HepG2 (cell line): ENCODE results near the gene CDY1. TPM values are rescaled to one million over a fixed set of nuclear protein-coding genes. Genes with fewer than 3 reads are reported as not detected.
"Not testable (repeated sequence)": the region's sequence is repeated elsewhere in the genome, so short reads cannot be mapped to it uniquely, and the experiment has no call there.

Source experiments
- ATAC-seq: fragments of 200-7000 bp; cut with Tn5 transposase; 3 replicates; pipeline ENCODE4 v1.9.1; 2020; ENCODE audit warnings: mild to moderate bottlenecking, moderate library complexity
- Bru-seq: library from RNA; stranded (reverse); fragments of 400-500 nt; gene quantifications from one replicate; lab custom pipeline; 2021; lab: Mats Ljungman, UMichigan
- BruChase-seq, 2 experiments: library from RNA; stranded (reverse); fragments of 400-500 nt; gene quantifications; one replicate each; lab custom pipeline; 2021; lab: Mats Ljungman, UMichigan
- BruUV-seq: library from RNA; stranded (reverse); fragments of 400-500 nt; replicated peaks from 2 replicates; lab custom pipeline; 2021; lab: Mats Ljungman, UMichigan
- CTCF ChIA-PET: fragments of 300-600 bp; formaldehyde crosslinking; extraction: SDS; loops from one replicate; lab custom pipeline; 2021; ENCODE audit warnings: low total read pairs, inconsistent platforms, low intra/inter-chr PET ratio; lab: Yijun Ruan, JAX
- POLR2A ChIA-PET: fragments of 350-600 bp; sonication (Branson Sonifier 250); formaldehyde crosslinking; loops from one replicate; lab custom pipeline; 2020; ENCODE audit warnings: antibody characterized with exemption, inconsistent platforms; lab: Yijun Ruan, JAX
- DNase-seq: peaks from one replicate; pipeline ENCODE4 v3.0.0-alpha.2; 2015; ENCODE audit warnings: low spot score
- FAIRE-seq: peaks from 3 replicates; lab custom pipeline; 2011; peaks lifted over from hg19 to GRCh38; lab: Jason Lieb, UNC
- H2AFZ ChIP-seq: one replicate; pipeline ENCODE4 v1.6.1; 2011; ENCODE audit warnings: low read length, inconsistent platforms
- H3K27ac ChIP-seq: fragments of 300-600 bp; 3 replicates; pipeline ENCODE4 v1.8.0; 2011; ENCODE audit warnings: mixed run types, mild to moderate bottlenecking, mixed read lengths, low read length, inconsistent platforms; ENCODE audit not compliant: insufficient read depth; ENCODE audit errors: extremely low read length
- H3K27me3 ChIP-seq, 2 experiments: fragments of 200-600 bp in 1 of 2; 2 replicates in 1 of 2; 3 replicates in 1 of 2; pipeline versions ENCODE4 v1.6.0 to v1.8.0; 2011; ENCODE audit warnings: low read length in 2 of 2, mild to moderate bottlenecking in 2 of 2, moderate library complexity in 2 of 2, inconsistent platforms in 1 of 2; ENCODE audit not compliant: insufficient read depth in 2 of 2, control insufficient read depth in 1 of 2
- H3K36me3 ChIP-seq, 2 experiments: fragments of 200-600 bp in 1 of 2; replicated peaks in 1 of 2; 2 replicates in 1 of 2; 3 replicates in 1 of 2; pipeline versions ENCODE4 v1.5.1 to v1.8.0; 2011; ENCODE audit warnings: low read length in 2 of 2, inconsistent platforms in 1 of 2; ENCODE audit not compliant: insufficient read depth in 2 of 2, control insufficient read depth in 1 of 2
- H3K4me1 ChIP-seq: 2 replicates; pipeline ENCODE4 v1.5.1; 2012; ENCODE audit warnings: low read length, inconsistent platforms; ENCODE audit not compliant: insufficient read depth
- H3K4me2 ChIP-seq: 2 replicates; pipeline ENCODE4 v1.6.0; 2011; ENCODE audit warnings: low read depth, low read length, inconsistent platforms
- H3K4me3 ChIP-seq, 3 experiments: fragments of 200-600 bp in 1 of 3; sonication (generic), shearing (Covaris generic) in 1 of 3; replicated peaks in 1 of 3; 2 replicates each; pipeline ENCODE4 v1.5.1; 2011 to 2016; ENCODE audit warnings: low read length in 3 of 3, inconsistent platforms in 2 of 3, low read depth in 2 of 3, mild to moderate bottlenecking in 2 of 3, control low read depth in 1 of 3, mixed read lengths in 1 of 3; ENCODE audit not compliant: insufficient read depth in 1 of 3
- H3K79me2 ChIP-seq: one replicate; pipeline ENCODE4 v1.6.1; 2011; ENCODE audit warnings: low read length, inconsistent platforms; ENCODE audit not compliant: insufficient read depth
- H3K9ac ChIP-seq: 2 replicates; pipeline ENCODE4 v1.6.0; 2011; ENCODE audit warnings: mild to moderate bottlenecking, low read depth, low read length, inconsistent platforms; ENCODE audit not compliant: insufficient read depth
- H3K9me3 ChIP-seq: 2 replicates; pipeline ENCODE4 v1.5.1; 2012; ENCODE audit warnings: mild to moderate bottlenecking, low read length
- H4K20me1 ChIP-seq: 2 replicates; pipeline ENCODE4 v1.6.0; 2011; ENCODE audit warnings: inconsistent platforms, mild to moderate bottlenecking, low read length, moderate library complexity; ENCODE audit not compliant: insufficient read depth
- WGBS: methylation state at CpG from one replicate; pipeline ENCODE4 v1.1.6; 2017; ENCODE audit warnings: low lambda C conversion rate; 5-methylcytosine and 5-hydroxymethylcytosine counted together
- in situ Hi-C: cut with HindIII; loops from 2 replicates; pipeline ENCODE4 v1.10.0; 2017; ENCODE audit warnings: low pct_unique_long_range_greater_than_20kb; ENCODE audit not compliant: extremely low pct_ligation_motif_present
- intact Hi-C: fragments of 100-400 bp; cut with micrococcal nuclease; formaldehyde crosslinking; loops from one replicate; pipeline ENCODE4 v1.10.0; 2022; ENCODE audit not compliant: unreplicated experiment
- long read RNA-seq, 2 experiments: library from RNA in 1 of 2; library from polyadenylated mRNA in 1 of 2; stranded (forward) in 1 of 2; unstranded in 1 of 2; transcript quantifications; one replicate each; pipeline ENCODE4 v2.0.0, GENCODE V29; 2019 to 2022
- polyA minus RNA-seq, 3 experiments: library from RNA; depleted of rRNA, polyadenylated mRNA; stranded (reverse); fragments of >200 nt; gene quantifications; 2 replicates each; pipeline ENCODE4 v1.2.3, GENCODE V29; 2011; ENCODE audit warnings: low replicate concordance in 1 of 3
- polyA plus RNA-seq, 8 experiments: library from polyadenylated mRNA; depleted of rRNA in 3 of 8; stranded (reverse) in 7 of 8; unstranded in 1 of 8; fragments of >200 nt; fragmentation: Illumina TruSeq in 4 of 8; extraction: Trizol in 4 of 8; gene quantifications; 2 replicates each; pipeline versions ENCODE4 v1.2.1 to v1.2.3, GENCODE V29; 2011 to 2016; ENCODE audit warnings: low read depth in 4 of 8, missing spikeins in 1 of 8, mixed read lengths in 1 of 8; ENCODE audit not compliant: insufficient read depth in 1 of 8
- total RNA-seq, 5 experiments: library from RNA; depleted of rRNA; stranded (reverse); fragments of >200 nt; fragmentation: Illumina TruSeq; extraction: Trizol; gene quantifications; 2 replicates each; pipeline ENCODE4 v1.2.3, GENCODE V29; 2016; ENCODE audit warnings: low read depth in 1 of 5

Gene CDY1
- total RNA-seq (2016; rRNA removed; fragmentation: Illumina TruSeq; extraction: Trizol) (not detected in 2 replicates), polyA plus RNA-seq (2011; rRNA removed) (not detected in 2 replicates), polyA minus RNA-seq (2011; rRNA and poly(A)+ RNA removed; ENCODE audit: low replicate concordance) (not detected in 2 replicates), Bru-seq, nascent RNA (not detected), BruChase-seq, experiment 1, labeled RNA remaining after a 6-hour chase (not detected), BruChase-seq, experiment 2, labeled RNA remaining after a 2-hour chase (not detected)
- total RNA-seq (2016; cell fraction: cytosol; rRNA removed; fragmentation: Illumina TruSeq; extraction: Trizol; ENCODE audit: low read depth): not detected in 2 replicates
- not detected in 2 replicates for total RNA-seq (2016; cell fraction: insoluble cytoplasmic fraction; rRNA removed; fragmentation: Illumina TruSeq; extraction: Trizol)
- total RNA-seq (2016; cell fraction: membrane; rRNA removed; fragmentation: Illumina TruSeq; extraction: Trizol): not detected in 2 replicates
- total RNA-seq (2016; cell fraction: nucleus; rRNA removed; fragmentation: Illumina TruSeq; extraction: Trizol): not detected in 2 replicates
- polyA plus RNA-seq (2011; cell fraction: cytosol; rRNA removed): not detected in 2 replicates
- not detected in 2 replicates for polyA plus RNA-seq (2011; cell fraction: nucleus; rRNA removed)
- polyA plus RNA-seq (2012): not detected in 2 replicates
- polyA plus RNA-seq (2016; cell fraction: cytosol; fragmentation: Illumina TruSeq; extraction: Trizol; ENCODE audit: low read depth): not detected in 2 replicates
- not detected in 2 replicates for polyA plus RNA-seq (2016; cell fraction: insoluble cytoplasmic fraction; fragmentation: Illumina TruSeq; extraction: Trizol; ENCODE audit: low read depth)
- not detected in 2 replicates for polyA plus RNA-seq (2016; cell fraction: membrane; fragmentation: Illumina TruSeq; extraction: Trizol; ENCODE audit: low read depth)
- polyA plus RNA-seq (2016; cell fraction: nucleus; fragmentation: Illumina TruSeq; extraction: Trizol; ENCODE audit: insufficient read depth, low read depth): not detected in 2 replicates
- polyA minus RNA-seq (2011; cell fraction: cytosol; rRNA and poly(A)+ RNA removed): not detected in 2 replicates
- not detected in 2 replicates for polyA minus RNA-seq (2011; cell fraction: nucleus; rRNA and poly(A)+ RNA removed)
- long read RNA-seq, experiment 1: 0 reads
- long read RNA-seq, experiment 2: 0 reads

GRCh38 chrY:25621817-25622216, at the start of gene CDY1:
Gene CDY1, plus strand, starts transcription at chrY:25622117. Its CDS starts 326 bp downstream, at chrY:25622443.
- H3K9me3 ChIP-seq, H3K36me3 ChIP-seq, intact Hi-C loops, H3K4me3 ChIP-seq, POLR2A ChIA-PET, FAIRE-seq, H4K20me1 ChIP-seq, H3K4me2 ChIP-seq, H3K4me1 ChIP-seq, H3K79me2 ChIP-seq, ATAC-seq, CTCF ChIA-PET, DNase-seq, BruUV-seq, H3K27me3 ChIP-seq, in situ Hi-C loops, H2AFZ ChIP-seq, H3K9ac ChIP-seq, H3K27ac ChIP-seq: not testable (repeated sequence)
- WGBS: no CpG with 5 or more reads among the region's 2 CpGs

DNA sequence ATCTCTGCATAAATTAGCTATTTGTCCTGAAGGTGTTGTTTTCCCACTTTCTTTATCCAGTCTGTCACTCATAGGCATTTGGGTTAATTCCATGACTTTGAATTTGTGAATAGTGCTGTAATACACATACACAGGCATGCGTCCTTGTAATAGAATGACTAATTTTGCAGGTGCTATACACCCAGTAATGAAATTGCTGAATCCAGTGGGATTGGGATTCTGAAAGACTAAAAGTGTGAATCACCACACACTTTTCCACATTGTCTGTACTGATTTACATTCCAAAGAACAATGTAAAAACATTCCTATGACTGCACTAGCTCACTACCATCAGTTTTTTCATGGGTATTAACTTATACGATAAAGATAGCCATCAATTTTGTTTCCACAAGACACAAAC, 28.6 kb upstream of the CDY1 start:
- WGBS: no CpG with 5 or more reads among the region's 2 CpGs
- POLR2A ChIA-PET, DNase-seq: not testable (repeated sequence)

GRCh38 chrY:25620209-25620608, 1.7 kb upstream of the CDY1 start:
- BruUV-seq, H3K36me3 ChIP-seq, FAIRE-seq, H3K4me3 ChIP-seq, H3K4me2 ChIP-seq, H3K4me1 ChIP-seq, POLR2A ChIA-PET, H3K27ac ChIP-seq, CTCF ChIA-PET, H3K27me3 ChIP-seq, in situ Hi-C loops, DNase-seq, intact Hi-C loops, ATAC-seq, H3K9me3 ChIP-seq, H4K20me1 ChIP-seq, H2AFZ ChIP-seq, H3K79me2 ChIP-seq, H3K9ac ChIP-seq: not testable (repeated sequence)

More for the DNA sequence above, 28.6 kb upstream of the CDY1 start:
- H2AFZ ChIP-seq, H3K9ac ChIP-seq, H3K9me3 ChIP-seq, H3K36me3 ChIP-seq, H3K79me2 ChIP-seq, in situ Hi-C loops, CTCF ChIA-PET, BruUV-seq, H3K27me3 ChIP-seq, H4K20me1 ChIP-seq, intact Hi-C loops, H3K27ac ChIP-seq, H3K4me3 ChIP-seq, H3K4me1 ChIP-seq, H3K4me2 ChIP-seq, FAIRE-seq, ATAC-seq: not testable (repeated sequence)

DNA sequence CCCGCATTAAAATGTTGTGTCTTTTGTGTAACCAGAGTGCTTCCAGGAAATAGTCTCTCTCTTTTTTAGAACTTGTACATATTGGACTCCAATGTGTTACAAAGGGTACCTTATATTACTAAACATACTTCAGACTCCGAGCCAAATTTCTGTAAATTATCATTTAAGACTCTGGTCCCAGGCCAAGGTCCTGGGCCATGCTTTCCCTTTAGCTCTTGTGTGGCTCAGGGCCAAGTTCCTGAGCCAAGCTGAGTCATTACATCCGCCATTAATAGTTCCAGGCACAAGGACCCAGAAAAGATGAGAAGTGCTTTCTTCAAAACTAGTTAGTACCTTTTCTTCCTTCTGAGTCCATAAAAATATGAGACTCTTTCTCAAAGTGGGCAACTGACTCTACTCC, 4.6 kb downstream of the CDY1 start:
- H3K36me3 ChIP-seq, POLR2A ChIA-PET, H2AFZ ChIP-seq, CTCF ChIA-PET, H3K27ac ChIP-seq, FAIRE-seq, in situ Hi-C loops, H3K4me2 ChIP-seq, H3K79me2 ChIP-seq, H3K9me3 ChIP-seq, DNase-seq, H3K4me1 ChIP-seq, H4K20me1 ChIP-seq, H3K27me3 ChIP-seq, H3K9ac ChIP-seq, BruUV-seq, ATAC-seq, intact Hi-C loops, H3K4me3 ChIP-seq: not testable (repeated sequence)
- WGBS: no CpG with 5 or more reads among the region's 3 CpGs
